T47D (cell line): ENCODE results near the gene NATD1.

Experiments used
- DNase-seq, 2 experiments: peaks; one replicate each; pipeline versions ENCODE4 v3.0.0 to v3.0.0-alpha.2; 2011 to 2012; ENCODE audit warnings: low read depth in 1 of 2, low spot score in 1 of 2
- JUND ChIP-seq: IDR thresholded peaks from 2 replicates; pipeline ENCODE4 v1.6.1; 2012; ENCODE audit warnings: low read depth
- in situ Hi-C: cut with HindIII; loops from 2 replicates; pipeline ENCODE4 v1.10.0; 2016; ENCODE audit warnings: low sequenced_read_pairs, low pct_unique_long_range_greater_than_20kb

Gene NATD1

GRCh38 chr17:21211825-21212479, 41.3 kb downstream of the NATD1 start:
- in situ Hi-C loops: no loop called here
- DNase-seq: no peak
- TF ChIP-seq JUND: no peak

GRCh38 chr17:21210411-21211076, 42.7 kb downstream of the NATD1 start:
- in situ Hi-C loops: no loop called here
- TF ChIP-seq JUND: no peak
- DNase-seq: no peak

GRCh38 chr17:21209511-21210175, 43.6 kb downstream of the NATD1 start:
- DNase-seq: no peak
- in situ Hi-C loops: no loop called here
- TF ChIP-seq JUND: no peak

- in situ Hi-C loops: no loop called here
- no peak for DNase-seq
- no peak for TF ChIP-seq JUND
These were observed 44.9 kb downstream of the NATD1 start for GRCh38 chr17:21208352-21208751.

GRCh38 chr17:21204935-21205334, 48.3 kb downstream of the NATD1 start:
- TF ChIP-seq JUND: no peak
- in situ Hi-C loops: no loop called here
- no peak for DNase-seq

- in situ Hi-C loops: no loop called here
These were observed 50.7 kb downstream of the NATD1 start for GRCh38 chr17:21202512-21202911.

GRCh38 chr17:21201874-21202273, 51.3 kb downstream of the NATD1 start:
- in situ Hi-C loops: no loop called here
- no peak for TF ChIP-seq JUND
- DNase-seq: no peak

More at GRCh38 chr17:21202512-21202911, 50.7 kb downstream of the NATD1 start:
- TF ChIP-seq JUND: no peak
- no peak for DNase-seq

GRCh38 chr17:21201298-21201595, 52.0 kb downstream of the NATD1 start:
- in situ Hi-C loops: no loop called here
- DNase-seq: peak; percentile 20 to 61
- no peak for TF ChIP-seq JUND

- TF ChIP-seq JUND: no peak
- peak; percentile 38 to 70 for DNase-seq
- in situ Hi-C loops: no loop called here
These were observed 52.5 kb downstream of the NATD1 start for GRCh38 chr17:21200590-21201297.

GRCh38 chr17:21199856-21200255, 53.4 kb downstream of the NATD1 start:
- no peak for TF ChIP-seq JUND
- DNase-seq: no peak
- in situ Hi-C loops: no loop called here

GRCh38 chr17:21199311-21199710, 53.9 kb downstream of the NATD1 start:
- in situ Hi-C loops: no loop called here
- DNase-seq: no peak
- no peak for TF ChIP-seq JUND

GRCh38 chr17:21198411-21198810, 54.8 kb downstream of the NATD1 start:
- in situ Hi-C loops: no loop called here
- no peak for DNase-seq
- TF ChIP-seq JUND: no peak

- DNase-seq: no peak
- in situ Hi-C loops: no loop called here
- TF ChIP-seq JUND: no peak
These were observed 57.1 kb downstream of the NATD1 start for GRCh38 chr17:21196126-21196525.
